Measurements from ENCODE around the gene TRIM17. TPM values are rescaled to one million over a fixed set of nuclear protein-coding genes. Genes with fewer than 3 reads are reported as not detected.
A peak's percentile ranks its signal among the peaks of the same experiment; 100 is the strongest.

Gene TRIM17
- total and polyA plus RNA-seq, 2 of the 13 experiments (the other 11 are each of a cell fraction or from before 2014, with no cell fraction given), result 0.32 to 0.64 TPM

DNA sequence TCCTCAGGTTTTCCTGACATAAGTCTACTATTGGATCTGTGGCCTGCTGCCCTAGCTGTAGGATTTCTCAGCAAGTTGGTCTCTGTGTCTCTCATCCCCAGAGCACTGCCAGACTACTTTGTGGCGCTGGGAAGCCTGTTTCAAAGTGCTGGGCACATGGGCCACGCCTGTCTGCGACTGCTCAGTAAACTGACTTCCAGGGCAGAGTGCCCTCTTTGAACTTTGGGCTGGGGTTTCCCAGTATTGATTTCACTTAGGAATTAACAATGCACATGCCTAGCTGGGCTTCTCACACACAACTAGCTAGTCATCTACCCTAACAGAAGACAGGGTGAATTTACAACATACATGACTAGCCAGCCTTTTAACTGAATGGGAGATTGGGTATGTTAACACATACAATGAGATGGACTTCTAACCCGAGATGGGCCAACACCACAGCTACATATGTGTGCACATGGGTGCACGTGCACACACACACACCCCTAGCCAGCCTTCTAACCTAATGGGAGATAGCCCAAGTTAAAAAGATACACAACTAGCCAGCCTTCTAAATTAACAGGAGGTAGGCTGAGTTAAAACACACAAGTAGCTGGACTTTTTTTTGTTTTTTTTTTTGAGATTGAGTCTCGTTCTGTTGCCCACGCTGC, 6.9 kb upstream of the TRIM17 start (continued):
- TF ChIP-seq GATAD2A (CRISPR knock-in tag; IDR thresholded peaks at IDR 0.05) (peak; percentile 68), ZNF205 (CRISPR knock-in tag; IDR thresholded peaks at IDR 0.05) (0 out of 2 replicates have a peak, but pooled peaks have one; percentile 34), CBX1 (IDR thresholded peaks at IDR 0.05; ENCODE audit: low read depth) (no peak), TBX2 (CRISPR knock-in tag; IDR thresholded peaks at IDR 0.05; ENCODE audit: borderline replicate concordance) (peak; percentile 40; the same call in 1 of the 2 replicates), ZNF136 (CRISPR knock-in tag; IDR thresholded peaks at IDR 0.05; ENCODE audit: low read depth) (0 out of 2 replicates have a peak, but pooled peaks have one; percentile 41), ZNF616 (CRISPR knock-in tag; IDR thresholded peaks at IDR 0.05; ENCODE audit: low read depth) (0 out of 2 replicates have a peak, but pooled peaks have one; percentile 40), ESRRA (CRISPR knock-in tag; IDR thresholded peaks at IDR 0.05; ENCODE audit: low read depth) (0 out of 2 replicates have a peak, but pooled peaks have one; percentile 51), ZFY (CRISPR knock-in tag; IDR thresholded peaks at IDR 0.05) (peak; percentile 14; the same call in 1 of the 2 replicates), XRCC5 (optimal IDR thresholded peaks at IDR 0.05; ENCODE audit: low read length) (no peak), ZNF468 (CRISPR knock-in tag; IDR thresholded peaks at IDR 0.05) (no peak), ZNF292 (CRISPR knock-in tag; IDR thresholded peaks at IDR 0.05; ENCODE audit: borderline replicate concordance, low read depth) (peak; percentile 83; the same call in 1 of the 2 replicates), RXRB (CRISPR knock-in tag; IDR thresholded peaks at IDR 0.05; ENCODE audit: borderline replicate concordance) (peak; percentile 66), U2AF2 (IDR thresholded peaks at IDR 0.05; ENCODE audit: low read depth, low read length) (no peak), BCL6 (CRISPR knock-in tag; IDR thresholded peaks at IDR 0.05) (peak; percentile 82), SOX5 (CRISPR knock-in tag; IDR thresholded peaks at IDR 0.05; ENCODE audit: borderline replicate concordance) (peak; percentile 50; the same call in 1 of the 2 replicates), ZNF7 (CRISPR knock-in tag; IDR thresholded peaks at IDR 0.05) (no peak)
- TF ChIP-seq, protein P1, sequence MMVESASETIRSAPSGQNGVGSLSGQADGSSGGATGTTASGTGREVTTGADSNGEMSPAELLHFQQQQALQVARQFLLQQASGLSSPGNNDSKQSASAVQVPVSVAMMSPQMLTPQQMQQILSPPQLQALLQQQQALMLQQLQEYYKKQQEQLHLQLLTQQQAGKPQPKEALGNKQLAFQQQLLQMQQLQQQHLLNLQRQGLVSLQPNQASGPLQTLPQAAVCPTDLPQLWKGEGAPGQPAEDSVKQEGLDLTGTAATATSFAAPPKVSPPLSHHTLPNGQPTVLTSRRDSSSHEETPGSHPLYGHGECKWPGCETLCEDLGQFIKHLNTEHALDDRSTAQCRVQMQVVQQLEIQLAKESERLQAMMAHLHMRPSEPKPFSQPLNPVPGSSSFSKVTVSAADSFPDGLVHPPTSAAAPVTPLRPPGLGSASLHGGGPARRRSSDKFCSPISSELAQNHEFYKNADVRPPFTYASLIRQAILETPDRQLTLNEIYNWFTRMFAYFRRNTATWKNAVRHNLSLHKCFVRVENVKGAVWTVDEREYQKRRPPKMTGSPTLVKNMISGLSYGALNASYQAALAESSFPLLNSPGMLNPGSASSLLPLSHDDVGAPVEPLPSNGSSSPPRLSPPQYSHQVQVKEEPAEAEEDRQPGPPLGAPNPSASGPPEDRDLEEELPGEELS (CRISPR knock-in tag; IDR thresholded peaks at IDR 0.05), result 0 out of 2 replicates have a peak, but pooled peaks have one; percentile 38
- TF ChIP-seq, protein P2, sequence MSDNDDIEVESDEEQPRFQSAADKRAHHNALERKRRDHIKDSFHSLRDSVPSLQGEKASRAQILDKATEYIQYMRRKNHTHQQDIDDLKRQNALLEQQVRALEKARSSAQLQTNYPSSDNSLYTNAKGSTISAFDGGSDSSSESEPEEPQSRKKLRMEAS (IDR thresholded peaks at IDR 0.05), result peak; percentile 65
